Parathyroid adenoma (tissue), 2 donors: ENCODE measurements around the gene SURF1.

Experiments used
- H2AFZ ChIP-seq: fragments of 300-600 bp; sonication (generic); one replicate; pipeline ENCODE4 v1.7.0; 2017; ENCODE audit warnings: antibody characterized with exemption, mild to moderate bottlenecking
- H3K27ac ChIP-seq: fragments of 300-600 bp; sonication (generic); one replicate; pipeline ENCODE4 v1.7.0; 2017
- H3K27me3 ChIP-seq: fragments of 300-600 bp; sonication (generic); one replicate; pipeline ENCODE4 v1.7.0; 2017; ENCODE audit warnings: low read length; ENCODE audit not compliant: control insufficient read depth, insufficient read depth
- H3K36me3 ChIP-seq: fragments of 300-600 bp; sonication (generic); one replicate; pipeline ENCODE4 v1.7.0; 2017; ENCODE audit warnings: low read length; ENCODE audit not compliant: control insufficient read depth, insufficient read depth
- H3K4me1 ChIP-seq: fragments of 300-600 bp; sonication (generic); one replicate; pipeline ENCODE4 v1.7.0; 2017; ENCODE audit warnings: control low read depth
- H3K4me2 ChIP-seq: fragments of 300-600 bp; sonication (generic); one replicate; pipeline ENCODE4 v1.7.0; 2017; ENCODE audit warnings: low read length
- H3K4me3 ChIP-seq: fragments of 300-600 bp; sonication (generic); one replicate; pipeline ENCODE4 v1.7.0; 2017; ENCODE audit warnings: low read depth, low read length
- H3K79me2 ChIP-seq: fragments of 300-600 bp; sonication (generic); one replicate; pipeline ENCODE4 v1.7.0; 2017; ENCODE audit warnings: control low read depth
- H3K9ac ChIP-seq: fragments of 300-600 bp; sonication (generic); one replicate; pipeline ENCODE4 v1.7.0; 2017; ENCODE audit warnings: mild to moderate bottlenecking
- H3K9me3 ChIP-seq: fragments of 300-600 bp; sonication (generic); one replicate; pipeline ENCODE4 v1.7.0; 2017; ENCODE audit warnings: low read length; ENCODE audit not compliant: control insufficient read depth
- TF ChIP-seq, protein P1 (sequence below): fragments of 300-600 bp; sonication (generic); IDR thresholded peaks from one replicate; pipeline ENCODE4 v1.7.0; 2017; ENCODE audit warnings: antibody characterized with exemption, mild to moderate bottlenecking
- donor health status: primary hyperparathyroidism.

Gene SURF1

DNA sequence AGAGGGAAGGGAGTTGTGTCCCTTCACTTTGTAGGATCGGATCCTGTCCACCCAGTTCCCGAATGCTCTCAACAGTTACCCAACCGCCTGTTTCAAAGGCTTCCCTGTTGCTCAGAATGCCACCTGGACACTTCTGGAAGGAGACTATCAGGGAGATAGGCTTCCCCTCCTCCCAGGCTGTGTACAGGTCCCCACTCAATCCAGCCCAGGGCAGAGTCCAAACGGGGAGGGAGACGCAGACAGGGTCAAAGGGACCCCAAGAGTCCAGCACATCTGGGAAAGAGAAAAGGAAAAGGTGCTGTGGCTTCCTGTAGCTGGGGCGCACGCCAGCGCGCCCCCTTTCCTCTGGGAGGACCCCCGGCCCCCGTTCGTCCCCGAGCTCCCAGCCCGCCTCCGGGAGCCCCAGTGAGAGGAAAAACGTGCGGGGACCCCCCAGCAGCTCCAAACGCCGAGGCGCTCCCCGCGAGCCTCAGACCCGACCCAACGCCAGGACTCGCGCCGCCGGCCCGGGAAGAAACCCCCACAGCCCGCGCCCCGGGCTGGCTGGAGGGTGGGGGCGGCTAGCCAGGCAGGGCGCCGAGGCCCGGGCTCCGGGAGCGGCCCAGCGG is 18.9 kb upstream of the SURF1 start:
- Histone ChIP-seq H2AFZ (peak overlapping the region; percentile 53), H3K79me2 (peaks cover 35% of the 10 kb centered on the region)

DNA sequence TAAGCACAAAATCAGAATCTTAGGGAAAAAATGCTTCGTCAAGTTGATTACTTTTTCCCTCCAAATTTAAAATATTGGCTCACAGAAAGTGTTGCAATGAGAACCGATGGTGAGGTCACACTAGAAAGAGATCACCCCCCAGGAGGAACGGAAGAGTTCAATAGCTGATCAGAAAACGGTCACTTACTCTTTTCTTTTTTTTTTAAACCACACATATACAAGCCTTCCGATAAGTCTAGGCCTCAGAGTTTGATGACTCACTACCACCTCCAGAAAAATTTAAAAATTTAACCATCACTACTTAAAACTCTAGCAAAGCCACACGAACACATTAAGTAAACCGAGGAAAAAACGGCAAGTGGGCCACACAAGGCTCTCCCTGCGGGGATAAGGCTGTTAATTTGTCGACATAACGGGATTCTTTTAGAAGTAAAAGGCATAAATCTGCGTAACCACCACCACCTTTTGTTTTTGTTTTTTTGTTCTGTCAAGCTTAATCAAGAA is 18.4 kb upstream of the SURF1 start:
- TF ChIP-seq, protein P1, sequence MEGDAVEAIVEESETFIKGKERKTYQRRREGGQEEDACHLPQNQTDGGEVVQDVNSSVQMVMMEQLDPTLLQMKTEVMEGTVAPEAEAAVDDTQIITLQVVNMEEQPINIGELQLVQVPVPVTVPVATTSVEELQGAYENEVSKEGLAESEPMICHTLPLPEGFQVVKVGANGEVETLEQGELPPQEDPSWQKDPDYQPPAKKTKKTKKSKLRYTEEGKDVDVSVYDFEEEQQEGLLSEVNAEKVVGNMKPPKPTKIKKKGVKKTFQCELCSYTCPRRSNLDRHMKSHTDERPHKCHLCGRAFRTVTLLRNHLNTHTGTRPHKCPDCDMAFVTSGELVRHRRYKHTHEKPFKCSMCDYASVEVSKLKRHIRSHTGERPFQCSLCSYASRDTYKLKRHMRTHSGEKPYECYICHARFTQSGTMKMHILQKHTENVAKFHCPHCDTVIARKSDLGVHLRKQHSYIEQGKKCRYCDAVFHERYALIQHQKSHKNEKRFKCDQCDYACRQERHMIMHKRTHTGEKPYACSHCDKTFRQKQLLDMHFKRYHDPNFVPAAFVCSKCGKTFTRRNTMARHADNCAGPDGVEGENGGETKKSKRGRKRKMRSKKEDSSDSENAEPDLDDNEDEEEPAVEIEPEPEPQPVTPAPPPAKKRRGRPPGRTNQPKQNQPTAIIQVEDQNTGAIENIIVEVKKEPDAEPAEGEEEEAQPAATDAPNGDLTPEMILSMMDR, result no peak
- Histone ChIP-seq H3K4me1 (peaks cover 2% of the 10 kb centered on the region), H3K4me3 (peak overlapping the region; percentile 73), H3K9me3 (no peaks in the 10 kb centered on the region), H3K27ac (peak overlapping the region; percentile 29), H3K36me3 (no peaks in the 10 kb centered on the region), H3K79me2 (peaks cover 37% of the 10 kb centered on the region), H3K27me3 (no peaks in the 10 kb centered on the region), H3K4me2 (peak overlapping the region; percentile 72), H2AFZ (peak overlapping the region; percentile 53), H3K9ac (no peak overlapping the region)

More for the DNA sequence above, 18.9 kb upstream of the SURF1 start:
- H3K9me3 ChIP-seq, result no peaks in the 10 kb centered on the region
- TF ChIP-seq, protein P1, result no peak
- H3K4me2 ChIP-seq, result peak overlapping the region; percentile 72
- H3K36me3 ChIP-seq, result no peaks in the 10 kb centered on the region
- H3K27me3 ChIP-seq, result no peaks in the 10 kb centered on the region
- H3K27ac ChIP-seq, result peak overlapping the region; percentile 29
- peaks cover 2% of the 10 kb centered on the region for H3K4me1 ChIP-seq
- H3K4me3 ChIP-seq, result peak overlapping the region; percentile 73
- peak overlapping the region; percentile 76 for H3K9ac ChIP-seq

DNA sequence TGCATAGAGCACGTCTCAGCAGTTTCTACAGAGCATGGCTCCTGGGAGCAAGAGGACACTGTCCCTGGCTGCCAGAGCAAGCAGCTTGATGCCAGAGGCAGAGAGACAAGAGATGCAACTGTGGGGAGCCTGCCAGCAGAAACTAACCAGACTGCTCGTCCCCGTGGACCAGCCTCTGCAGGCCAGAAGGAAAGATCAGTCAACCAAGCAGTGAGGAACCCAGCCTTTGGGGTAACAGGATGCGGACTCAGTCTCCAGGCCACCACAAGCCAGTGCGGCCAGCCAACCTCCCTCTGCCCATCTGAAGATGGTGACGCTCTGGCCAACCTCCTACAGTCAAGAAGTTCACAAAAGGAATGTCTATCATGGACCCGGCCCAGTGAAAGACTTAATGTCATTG is 15.9 kb upstream of the SURF1 start:
- TF ChIP-seq, protein P1, result no peak
- Histone ChIP-seq H3K36me3 (no peaks in the 10 kb centered on the region), H2AFZ (no peak overlapping the region), H3K27me3 (no peaks in the 10 kb centered on the region), H3K4me1 (peaks cover 19% of the 10 kb centered on the region), H3K9me3 (no peaks in the 10 kb centered on the region), H3K4me2 (no peak overlapping the region), H3K9ac (no peak overlapping the region), H3K79me2 (peaks cover 42% of the 10 kb centered on the region), H3K4me3 (no peak overlapping the region), H3K27ac (no peak overlapping the region)

DNA sequence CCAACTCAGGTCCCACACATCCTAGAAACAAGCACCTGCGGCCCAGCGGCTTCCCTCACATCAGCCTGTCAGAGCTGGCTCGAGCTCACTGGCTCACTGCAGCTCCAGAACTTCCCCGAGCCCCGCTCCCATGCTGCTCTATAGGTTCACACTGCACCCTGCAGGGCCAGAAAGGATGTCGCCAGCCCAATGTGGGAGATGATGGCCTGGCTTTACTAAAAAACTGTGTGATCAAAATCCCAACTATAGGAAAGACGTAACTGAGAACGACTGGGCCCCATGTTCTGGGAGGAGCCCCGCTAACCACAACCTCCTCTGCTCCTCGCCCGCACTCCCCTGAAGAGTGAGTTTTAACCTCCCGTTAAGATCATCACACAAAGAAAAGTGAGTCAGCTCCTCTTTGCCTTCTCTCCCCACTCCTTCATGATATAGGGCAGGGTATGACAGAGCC is 15.0 kb upstream of the SURF1 start:
- H3K27me3 ChIP-seq, result no peaks in the 10 kb centered on the region
- H3K27ac ChIP-seq, result no peak overlapping the region
- no peak overlapping the region for H2AFZ ChIP-seq
- H3K9me3 ChIP-seq, result no peaks in the 10 kb centered on the region
- H3K79me2 ChIP-seq, result peaks cover 42% of the 10 kb centered on the region
- no peaks in the 10 kb centered on the region for H3K36me3 ChIP-seq
- TF ChIP-seq, protein P1, result no peak
- H3K4me3 ChIP-seq, result no peak overlapping the region
- H3K9ac ChIP-seq, result no peak overlapping the region
- H3K4me2 ChIP-seq, result no peak overlapping the region
- H3K4me1 ChIP-seq, result peaks cover 19% of the 10 kb centered on the region

DNA sequence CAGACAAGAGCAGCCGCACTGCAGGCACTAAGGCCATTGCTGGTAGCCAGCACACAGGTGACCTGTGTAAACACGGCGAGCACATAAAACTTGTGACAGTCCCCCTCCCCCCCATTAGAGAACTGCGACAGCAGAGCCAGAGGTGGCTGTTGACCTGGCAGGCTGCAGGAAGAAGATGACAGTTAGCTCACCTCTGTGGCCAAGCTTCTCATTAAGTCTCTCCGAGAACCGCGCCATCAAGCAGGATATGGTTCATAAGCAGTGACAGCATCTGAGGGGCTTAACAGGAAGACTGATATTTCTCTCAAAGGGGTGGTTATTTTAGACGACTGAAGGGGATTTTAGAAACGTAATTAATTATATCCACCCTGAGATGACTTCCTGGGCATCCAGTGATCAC is 14.4 kb upstream of the SURF1 start:
- Histone ChIP-seq H3K27ac (no peak overlapping the region), H3K79me2 (peaks cover 45% of the 10 kb centered on the region), H3K36me3 (no peaks in the 10 kb centered on the region), H3K4me3 (no peak overlapping the region), H3K9ac (no peak overlapping the region), H3K9me3 (no peaks in the 10 kb centered on the region), H2AFZ (no peak overlapping the region), H3K27me3 (no peaks in the 10 kb centered on the region), H3K4me2 (no peak overlapping the region), H3K4me1 (peaks cover 19% of the 10 kb centered on the region)
- TF ChIP-seq, protein P1, result no peak
